ENCODE measurements around the gene CELF5. TPM values are rescaled to one million over a fixed set of nuclear protein-coding genes. Genes with fewer than 3 reads are reported as not detected.
A peak's percentile ranks its signal among the peaks of the same experiment; 100 is the strongest.

The CELF5 gene
- total and polyA plus RNA-seq, 9 of the 15 experiments (the other 6 are each of a cell fraction or from before 2014, with no cell fraction given) = 0.01 to 0.56 (median 0.22) TPM

DNA sequence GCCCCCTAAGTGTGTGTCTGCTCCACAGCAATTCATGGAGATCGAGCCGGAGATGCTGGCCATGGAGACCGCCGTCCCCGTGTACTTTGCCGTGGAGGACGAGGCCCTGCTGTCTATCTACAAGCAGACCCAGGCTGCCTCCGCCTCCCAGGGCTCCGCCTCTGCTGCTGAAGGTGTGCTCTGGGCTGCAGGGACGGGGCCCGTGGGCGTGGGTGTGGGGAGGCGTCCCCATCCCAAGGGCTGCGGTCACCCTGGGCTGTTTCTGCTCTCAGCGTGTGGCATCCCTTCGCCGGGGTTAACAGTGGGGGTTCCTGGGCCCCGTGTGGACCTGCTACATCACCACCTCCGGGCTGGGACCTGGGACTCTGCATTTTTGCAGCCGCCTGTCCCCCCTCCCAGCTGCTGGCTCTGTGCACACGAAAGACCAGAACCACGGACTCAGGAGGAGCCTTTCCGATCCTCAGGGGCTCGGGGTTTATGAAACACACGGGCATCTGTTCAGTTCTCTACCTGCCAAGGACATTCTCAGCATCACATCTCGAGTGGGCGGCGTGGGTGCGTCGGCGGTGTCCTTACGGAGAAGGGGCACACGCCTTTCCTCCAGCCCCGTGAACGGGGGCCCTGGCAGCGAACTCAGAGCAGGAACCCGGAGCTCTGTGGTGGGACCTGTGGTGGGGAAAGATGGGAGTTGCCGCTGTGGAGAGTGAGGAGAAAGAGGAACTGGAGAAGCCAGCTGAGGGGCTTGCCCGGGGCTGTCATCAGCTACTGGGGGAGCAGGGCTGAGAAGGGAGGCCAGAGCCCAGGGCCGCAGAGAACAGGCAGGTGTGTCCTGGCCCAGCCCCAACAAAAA is 31.0 kb upstream of the CELF5 start (continued):
- TF ChIP-seq, protein P1, sequence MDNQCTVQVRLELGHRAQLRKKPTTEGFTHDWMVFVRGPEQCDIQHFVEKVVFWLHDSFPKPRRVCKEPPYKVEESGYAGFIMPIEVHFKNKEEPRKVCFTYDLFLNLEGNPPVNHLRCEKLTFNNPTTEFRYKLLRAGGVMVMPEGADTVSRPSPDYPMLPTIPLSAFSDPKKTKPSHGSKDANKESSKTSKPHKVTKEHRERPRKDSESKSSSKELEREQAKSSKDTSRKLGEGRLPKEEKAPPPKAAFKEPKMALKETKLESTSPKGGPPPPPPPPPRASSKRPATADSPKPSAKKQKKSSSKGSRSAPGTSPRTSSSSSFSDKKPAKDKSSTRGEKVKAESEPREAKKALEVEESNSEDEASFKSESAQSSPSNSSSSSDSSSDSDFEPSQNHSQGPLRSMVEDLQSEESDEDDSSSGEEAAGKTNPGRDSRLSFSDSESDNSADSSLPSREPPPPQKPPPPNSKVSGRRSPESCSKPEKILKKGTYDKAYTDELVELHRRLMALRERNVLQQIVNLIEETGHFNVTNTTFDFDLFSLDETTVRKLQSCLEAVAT (IDR thresholded peaks at IDR 0.05) = no peak
- TF ChIP-seq RBM34 (IDR thresholded peaks at IDR 0.05; ENCODE audit: borderline replicate concordance, insufficient read depth, low read length) (no peak), MYNN (IDR thresholded peaks at IDR 0.05) (no peak), MYNN (CRISPR knock-in tag; IDR thresholded peaks at IDR 0.05) (no peak), ZBED1 (IDR thresholded peaks at IDR 0.05) (no peak), OTX1 (CRISPR knock-in tag; IDR thresholded peaks at IDR 0.05) (no peak), SIN3B (IDR thresholded peaks at IDR 0.05; ENCODE audit: low read depth) (no peak), ZNF780A (CRISPR knock-in tag; IDR thresholded peaks at IDR 0.05) (no peak), CEBPG (CRISPR knock-in tag; IDR thresholded peaks at IDR 0.05) (peak; percentile 79), CEBPG (tag; conservative IDR thresholded peaks at IDR 0.05 in 1 of 2, IDR thresholded peaks at IDR 0.05 in 1 of 2) (no peak), TSC22D4 (tag; IDR thresholded peaks at IDR 0.05) (no peak), HMGN3 (IDR thresholded peaks at IDR 0.05; ENCODE audit: borderline replicate concordance, extremely low read depth, insufficient read length, low read depth, low read length) (no peak), ASH1L (IDR thresholded peaks at IDR 0.05; ENCODE audit: borderline replicate concordance, low read depth, partially characterized antibody) (no peak), ZNF165 (CRISPR knock-in tag; IDR thresholded peaks at IDR 0.05; ENCODE audit: borderline replicate concordance) (no peak), NFXL1 (CRISPR knock-in tag; IDR thresholded peaks at IDR 0.05) (no peak), SPI1 (IDR thresholded peaks at IDR 0.05; ENCODE audit: borderline replicate concordance, low read depth, low read length) (peak; percentile 97), HIVEP1 (CRISPR knock-in tag; IDR thresholded peaks at IDR 0.05) (no peak), MEIS2 (IDR thresholded peaks at IDR 0.05; ENCODE audit: partially characterized antibody) (peak; percentile 7)
- TF ChIP-seq, protein P2, sequence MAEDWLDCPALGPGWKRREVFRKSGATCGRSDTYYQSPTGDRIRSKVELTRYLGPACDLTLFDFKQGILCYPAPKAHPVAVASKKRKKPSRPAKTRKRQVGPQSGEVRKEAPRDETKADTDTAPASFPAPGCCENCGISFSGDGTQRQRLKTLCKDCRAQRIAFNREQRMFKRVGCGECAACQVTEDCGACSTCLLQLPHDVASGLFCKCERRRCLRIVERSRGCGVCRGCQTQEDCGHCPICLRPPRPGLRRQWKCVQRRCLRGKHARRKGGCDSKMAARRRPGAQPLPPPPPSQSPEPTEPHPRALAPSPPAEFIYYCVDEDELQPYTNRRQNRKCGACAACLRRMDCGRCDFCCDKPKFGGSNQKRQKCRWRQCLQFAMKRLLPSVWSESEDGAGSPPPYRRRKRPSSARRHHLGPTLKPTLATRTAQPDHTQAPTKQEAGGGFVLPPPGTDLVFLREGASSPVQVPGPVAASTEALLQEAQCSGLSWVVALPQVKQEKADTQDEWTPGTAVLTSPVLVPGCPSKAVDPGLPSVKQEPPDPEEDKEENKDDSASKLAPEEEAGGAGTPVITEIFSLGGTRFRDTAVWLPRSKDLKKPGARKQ (CRISPR knock-in tag; IDR thresholded peaks at IDR 0.05) = 0 out of 2 replicates have a peak, but pooled peaks have one; percentile 59
- TF ChIP-seq, protein P3, sequence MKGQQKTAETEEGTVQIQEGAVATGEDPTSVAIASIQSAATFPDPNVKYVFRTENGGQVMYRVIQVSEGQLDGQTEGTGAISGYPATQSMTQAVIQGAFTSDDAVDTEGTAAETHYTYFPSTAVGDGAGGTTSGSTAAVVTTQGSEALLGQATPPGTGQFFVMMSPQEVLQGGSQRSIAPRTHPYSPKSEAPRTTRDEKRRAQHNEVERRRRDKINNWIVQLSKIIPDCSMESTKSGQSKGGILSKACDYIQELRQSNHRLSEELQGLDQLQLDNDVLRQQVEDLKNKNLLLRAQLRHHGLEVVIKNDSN (CRISPR knock-in tag; IDR thresholded peaks at IDR 0.05) = 0 out of 2 replicates have a peak, but pooled peaks have one; percentile 7

Data from K562 (cell line).